Lower leg skin (tissue), 3 donors: Measurements from ENCODE around the gene MIAT.

ENCODE experiments used
- POLR2A ChIP-seq, 2 donors: fragments of 450-650 bp; IDR thresholded peaks; one replicate each; pipeline ENCODE4 v1.6.1; 2016 to 2017; ENCODE audit warnings: antibody characterized with exemption in 2 of 2, mild to moderate bottlenecking in 1 of 2, moderate library complexity in 1 of 2
- TF ChIP-seq, protein P1 (sequence below), 3 donors: fragments of 450-650 bp; IDR thresholded peaks; one replicate each; pipeline ENCODE4 v1.5.1; 2016; ENCODE audit warnings: antibody characterized with exemption in 3 of 3, mild to moderate bottlenecking in 3 of 3, moderate library complexity in 2 of 3

DNA sequence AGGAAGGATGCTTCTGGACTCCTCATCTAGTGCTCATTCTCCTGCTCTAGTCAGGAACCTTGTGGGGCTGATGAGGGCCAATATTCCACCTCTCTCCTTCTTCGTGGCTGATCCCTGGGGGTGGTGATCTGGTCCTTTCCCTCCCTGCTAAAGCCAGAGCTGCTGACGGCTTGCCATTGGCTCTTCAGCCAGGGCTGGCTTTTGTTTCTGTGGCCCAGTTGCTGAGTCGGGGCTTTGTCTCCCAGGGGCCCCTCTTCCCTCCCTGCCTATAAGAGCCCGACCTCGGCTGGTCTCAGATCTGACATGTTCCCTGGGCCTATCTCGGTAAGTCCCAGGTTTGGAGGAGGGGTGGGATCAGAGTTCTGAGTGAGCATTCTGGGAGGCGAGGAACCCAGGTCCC lies 35.7 kb upstream of the MIAT start, which contains the start of gene CRYBA4:
- TF ChIP-seq, protein P1, sequence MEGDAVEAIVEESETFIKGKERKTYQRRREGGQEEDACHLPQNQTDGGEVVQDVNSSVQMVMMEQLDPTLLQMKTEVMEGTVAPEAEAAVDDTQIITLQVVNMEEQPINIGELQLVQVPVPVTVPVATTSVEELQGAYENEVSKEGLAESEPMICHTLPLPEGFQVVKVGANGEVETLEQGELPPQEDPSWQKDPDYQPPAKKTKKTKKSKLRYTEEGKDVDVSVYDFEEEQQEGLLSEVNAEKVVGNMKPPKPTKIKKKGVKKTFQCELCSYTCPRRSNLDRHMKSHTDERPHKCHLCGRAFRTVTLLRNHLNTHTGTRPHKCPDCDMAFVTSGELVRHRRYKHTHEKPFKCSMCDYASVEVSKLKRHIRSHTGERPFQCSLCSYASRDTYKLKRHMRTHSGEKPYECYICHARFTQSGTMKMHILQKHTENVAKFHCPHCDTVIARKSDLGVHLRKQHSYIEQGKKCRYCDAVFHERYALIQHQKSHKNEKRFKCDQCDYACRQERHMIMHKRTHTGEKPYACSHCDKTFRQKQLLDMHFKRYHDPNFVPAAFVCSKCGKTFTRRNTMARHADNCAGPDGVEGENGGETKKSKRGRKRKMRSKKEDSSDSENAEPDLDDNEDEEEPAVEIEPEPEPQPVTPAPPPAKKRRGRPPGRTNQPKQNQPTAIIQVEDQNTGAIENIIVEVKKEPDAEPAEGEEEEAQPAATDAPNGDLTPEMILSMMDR (IDR thresholded peaks at IDR 0.05) = no peak
- TF ChIP-seq POLR2A (IDR thresholded peaks at IDR 0.05) = no peak
